ENCODE data around the gene ATG2A. TPM values are rescaled to one million over a fixed set of nuclear protein-coding genes. Genes with fewer than 3 reads are reported as not detected.

The ATG2A gene
- total and polyA plus RNA-seq, 2 of the 8 experiments (the other 6 are each of a cell fraction or from before 2014, with no cell fraction given) = 12.1 to 22.1 TPM

- DNase-seq (ENCODE audit: low read depth in 1 of 2, low spot score in 2 of 2) (no peak), FAIRE-seq (no peak)
- ChIA-PET CTCF (ENCODE audit: partially characterized antibody) (interaction anchor here (0.6 to 2.1 kb wide), 6 partner anchors 9 to 572 kb away, joined by 3 to 7 read pairs (median 4); partner anchors contain the start of gene BATF2), POLR2A (ENCODE audit: partially characterized antibody) (interaction anchor here (0.6 to 1.5 kb wide), 3 partner anchors 13 to 234 kb away, joined by 3 to 4 read pairs (median 3); partner anchors contain the start of gene ATG2A)
- Histone ChIP-seq H3K4me1 (replicated peaks in 1 of 4; ENCODE audit: control insufficient read depth in 3 of 4, insufficient read depth in 4 of 4, low read length in 3 of 4) (no peaks in the 10 kb centered on the region), H4K8ac (ENCODE audit: extremely low read depth, insufficient read depth, low read length) (no peak overlapping the region), H2BK120ac (replicated peaks; ENCODE audit: low read depth, low read length) (no peak overlapping the region), H3K9ac (replicated peaks in 1 of 4; ENCODE audit: extremely low read depth in 1 of 4, low read depth in 3 of 4, low read length in 3 of 4) (no peak overlapping the region), H3K79me2 (ENCODE audit: control insufficient read depth in 1 of 2, insufficient read depth in 2 of 2, low read length in 2 of 2) (no peaks in the 10 kb centered on the region), H3K27me3 (replicated peaks in 1 of 4; ENCODE audit: control insufficient read depth in 3 of 4, extremely low read depth in 1 of 4, insufficient read depth in 3 of 4, low read length in 3 of 4) (no peaks in the 10 kb centered on the region), H4K5ac (ENCODE audit: insufficient read length, low read depth, low read length) (no peak overlapping the region), H3K23me2 (ENCODE audit: low read depth, low read length) (no peaks in the 10 kb centered on the region), H3K27ac (ENCODE audit: low read depth, low read length) (no peak overlapping the region), H3K4me2 (ENCODE audit: insufficient read depth in 1 of 2, low read depth in 2 of 2, low read length in 2 of 2) (no peak overlapping the region), H3K4me3 (ENCODE audit: extremely low read depth in 1 of 4, insufficient read depth in 2 of 4, low read depth in 3 of 4, low read length in 4 of 4) (no peak overlapping the region), H2BK12ac (ENCODE audit: low read depth, low read length) (no peak overlapping the region), H2BK20ac (ENCODE audit: low read length) (no peak overlapping the region), H3K36me3 (ENCODE audit: control insufficient read depth in 2 of 4, insufficient read depth in 4 of 4, low read length in 3 of 4) (no peaks in the 10 kb centered on the region), H2BK5ac (ENCODE audit: low read depth, low read length) (no peak overlapping the region), H3K56ac (replicated peaks; ENCODE audit: insufficient read length, low read depth, low read length) (no peak overlapping the region), H3K23ac (ENCODE audit: insufficient read length) (no peak overlapping the region), H3K9me3 (ENCODE audit: insufficient read depth in 2 of 2, low read depth in 1 of 2, low read length in 1 of 2) (no peaks in the 10 kb centered on the region), H3K14ac (ENCODE audit: insufficient read length) (no peak overlapping the region), H3K79me1 (ENCODE audit: low read depth, low read length) (no peaks in the 10 kb centered on the region), H2AK5ac (ENCODE audit: low read depth, low read length) (no peak overlapping the region), H2BK15ac (ENCODE audit: low read length) (no peak overlapping the region), H2AFZ (ENCODE audit: low read length) (no peak overlapping the region), H4K91ac (replicated peaks; ENCODE audit: insufficient read length, low read length) (no peak overlapping the region), H3K4ac (replicated peaks; ENCODE audit: insufficient read length, low read depth, low read length) (no peak overlapping the region), H4K20me1 (replicated peaks in 1 of 2; ENCODE audit: control insufficient read depth in 1 of 2, insufficient read depth in 2 of 2, low read length in 2 of 2) (no peaks in the 10 kb centered on the region), H3K18ac (ENCODE audit: extremely low read depth, low read length) (no peak overlapping the region)
- WGBS, 2 experiments (ENCODE audit: extremely low coverage in 1 of 2, insufficient coverage in 1 of 2, insufficient read length in 1 of 2, insufficient replicate concordance in 2 of 2, low coverage in 1 of 2, low lambda C conversion rate in 2 of 2, missing lambda C conversion rate in 1 of 2) = 95% methylated on average over 5 of the region's 5 CpGs; no CpG with 5 or more reads in 1 of the 2 experiments
- no peak for TF ChIP-seq GTF2F1 (IDR thresholded peaks at IDR 0.05; ENCODE audit: borderline replicate concordance, low read depth, low read length)
- TF ChIP-seq POU5F1 (IDR thresholded peaks at IDR 0.05; ENCODE audit: low read depth, low read length) = no peak
- no peak for TF ChIP-seq CTBP2 (IDR thresholded peaks at IDR 0.05; ENCODE audit: borderline replicate concordance, insufficient read depth, insufficient read length, low read length)
- no peak for TF ChIP-seq TAF1 (IDR thresholded peaks at IDR 0.05; ENCODE audit: low read depth, low read length)
- TF ChIP-seq MAFK (IDR thresholded peaks at IDR 0.05; ENCODE audit: low read depth, low read length) = no peak
- TF ChIP-seq ASH2L (IDR thresholded peaks at IDR 0.05; ENCODE audit: low read length) = no peak
- TF ChIP-seq POLR2AphosphoS5 (IDR thresholded peaks at IDR 0.05; ENCODE audit: low read depth, low read length) = no peak
- no peak for TF ChIP-seq CREB1 (IDR thresholded peaks at IDR 0.05)
- no peak for TF ChIP-seq RNF2 (IDR thresholded peaks at IDR 0.05; ENCODE audit: borderline replicate concordance, low read depth, low read length, missing control alignments, poor library complexity, severe bottlenecking)
- no peak for TF ChIP-seq SAP30 (IDR thresholded peaks at IDR 0.05; ENCODE audit: insufficient read depth, insufficient replicate concordance, low read length)
- TF ChIP-seq GABPA (IDR thresholded peaks at IDR 0.05; ENCODE audit: borderline replicate concordance, insufficient read depth, low read length) = no peak
- TF ChIP-seq KDM4A (IDR thresholded peaks at IDR 0.05; ENCODE audit: low read depth, low read length, severe bottlenecking) = no peak
- TF ChIP-seq BRCA1 (IDR thresholded peaks at IDR 0.05; ENCODE audit: low read depth, low read length) = no peak
- no peak for TF ChIP-seq EZH2 (IDR thresholded peaks at IDR 0.05; ENCODE audit: low read depth, low read length, severe bottlenecking)
These were observed 46.1 kb upstream of the ATG2A start for GRCh38 chr11:64963072-64963631.
